Spleen (tissue), 11 donors: ENCODE data around the gene SYNJ1. TPM values are rescaled to one million over a fixed set of nuclear protein-coding genes. Genes with fewer than 3 reads are reported as not detected.
"Not testable (repeated sequence)": the region's sequence is repeated elsewhere in the genome, so short reads cannot be mapped to it uniquely, and the experiment has no call there.

Source experiments
- DNase-seq: peaks from one replicate; pipeline ENCODE4 v3.0.0-alpha.2; 2020
- H3K27ac ChIP-seq, 8 donors: fragments of 200-600 bp; sonication (generic) in 7 of 8; 1 replicate in 4 of 8; 2 replicates in 4 of 8; pipeline versions ENCODE4 v1.5.0 to v1.8.0; 2016 to 2021; ENCODE audit warnings: inconsistent platforms in 4 of 8, mild to moderate bottlenecking in 4 of 8, moderate library complexity in 1 of 8
- H3K27me3 ChIP-seq, 7 donors: fragments of 200-600 bp; sonication (generic) in 6 of 7; replicated peaks in 1 of 7; 1 replicate in 4 of 7; 2 replicates in 3 of 7; pipeline versions ENCODE4 v1.5.0 to v1.8.0; 2016 to 2021; ENCODE audit warnings: inconsistent platforms in 3 of 7, mild to moderate bottlenecking in 1 of 7
- H3K36me3 ChIP-seq, 6 donors: fragments of 200-600 bp; sonication (generic) in 5 of 6; 1 replicate in 4 of 6; 2 replicates in 2 of 6; pipeline versions ENCODE4 v1.5.0 to v1.8.0; 2016 to 2021; ENCODE audit warnings: inconsistent platforms in 2 of 6
- H3K4me1 ChIP-seq, 6 donors: fragments of 200-600 bp; sonication (generic) in 5 of 6; 1 replicate in 3 of 6; 2 replicates in 3 of 6; pipeline versions ENCODE4 v1.5.0 to v1.8.0; 2016 to 2021; ENCODE audit warnings: inconsistent platforms in 3 of 6
- H3K4me3 ChIP-seq, 8 donors: fragments of 200-600 bp; sonication (generic) in 7 of 8; 1 replicate in 4 of 8; 2 replicates in 4 of 8; pipeline versions ENCODE4 v1.5.0 to v1.8.0; 2016 to 2021; ENCODE audit warnings: inconsistent platforms in 4 of 8, mild to moderate bottlenecking in 4 of 8, moderate library complexity in 2 of 8
- H3K9me3 ChIP-seq, 8 donors: fragments of 200-600 bp; sonication (generic) in 7 of 8; 1 replicate in 4 of 8; 2 replicates in 4 of 8; pipeline versions ENCODE4 v1.5.0 to v1.8.0; 2016 to 2021; ENCODE audit warnings: inconsistent platforms in 4 of 8
- CTCF ChIP-seq, 11 experiments: fragments of 200-600 bp in 7 of 11; fragments of 450-650 bp in 4 of 11; sonication (generic) in 4 of 11; IDR thresholded peaks in 8 of 11; conservative IDR thresholded peaks in 3 of 11; 1 replicate in 7 of 11; 2 replicates in 4 of 11; pipeline versions ENCODE4 v1.4.0 to v1.8.0; 2016 to 2021; ENCODE audit warnings: antibody characterized with exemption in 11 of 11, inconsistent platforms in 4 of 11, mild to moderate bottlenecking in 1 of 11
- POLR2A ChIP-seq, 3 donors: fragments of 450-650 bp; IDR thresholded peaks; one replicate each; pipeline ENCODE4 v1.5.1; 2017; ENCODE audit warnings: antibody characterized with exemption in 3 of 3, mild to moderate bottlenecking in 1 of 3
- POLR2AphosphoS5 ChIP-seq, 3 donors: sonication (generic); formaldehyde crosslinking; IDR thresholded peaks; one replicate each; pipeline ENCODE4 v1.5.1; 2017; ENCODE audit warnings: antibody characterized with exemption in 3 of 3
- WGBS, 5 donors: extraction: QIAGEN DNeasy Blood & Tissue Kit in 3 of 5; methylation state at CpG; one replicate each; pipeline versions ENCODE4 v1.1.5 to v1.1.7; 2013 to 2018; 5-methylcytosine and 5-hydroxymethylcytosine counted together
- intact Hi-C: fragments of 100-400 bp; cut with DNase I; formaldehyde crosslinking; loops from one replicate; pipeline ENCODE4 v1.15.0; 2023; ENCODE audit warnings: low total_unique reads
- polyA plus RNA-seq, 3 donors: library from polyadenylated mRNA; stranded (reverse); fragments of 200-250 nt; gene quantifications; one replicate each; pipeline ENCODE4 v1.2.1, GENCODE V29; 2013
- total RNA-seq, 7 donors: library from RNA; depleted of rRNA in 3 of 7; stranded (reverse); fragments of >200 nt in 3 of 7; fragmentation: NEBNext Ultra II Directional in 4 of 7; extraction: Animal tissue kit (Norgen Biotek cat#: 25700) in 4 of 7; gene quantifications; one replicate each; pipeline versions ENCODE4 v1.1.0 to v1.2.1, GENCODE V29; 2016 to 2021
- donor health status: healthy with polysubstance abuse.
- donor health status: DM: no; HTN: no; CAD: no; lungs with moderate emphysema.
- donor health status: DM: no; HTN: no; CAD: no.
- donor health status: Bipolar disorder and iron deficiency.
- donor health status: healthy.
- donor health status: DM: no; HTN: no; CAD: no.
- donor health status: DM: yes; HTN: yes; CAD: no.

SYNJ1 gene
- total and polyA plus RNA-seq, 10 donors: 3.3 to 30.3 (median 18.7) TPM

- intact Hi-C loops: no loop called here
- no peaks in the 10 kb centered on the region for H3K9me3 ChIP-seq
- TF ChIP-seq POLR2AphosphoS5 (IDR thresholded peaks at IDR 0.05) (no peak), POLR2A (IDR thresholded peaks at IDR 0.05) (no peak), CTCF (IDR thresholded peaks at IDR 0.05 in 8 of 11, conservative IDR thresholded peaks at IDR 0.05 in 3 of 11) (no peak)
- no peaks in the 10 kb centered on the region for H3K27me3 ChIP-seq
- no peak overlapping the region for H3K4me3 ChIP-seq
- no peak for DNase-seq
- 73 to 86% (median 76%) methylated on average over 10 of the region's 10 CpGs for WGBS, 5 donors
- H3K27ac ChIP-seq: no peak overlapping the region
- H3K36me3 ChIP-seq: peaks cover 0 to 99% (median 66%) of the 10 kb centered on the region in 6 donors
- no peaks in the 10 kb centered on the region for H3K4me1 ChIP-seq
These were observed 85.8 kb downstream of the SYNJ1 start for GRCh38 chr21:32641710-32642698.

- Histone ChIP-seq H3K4me1 (no peaks in the 10 kb centered on the region), H3K36me3 (peaks cover 0 to 36% (median 19%) of the 10 kb centered on the region in 6 donors), H3K27ac (no peak overlapping the region), H3K9me3 (peaks cover 0 to 6% (median 2%) of the 10 kb centered on the region in 8 donors), H3K4me3 (no peak overlapping the region), H3K27me3 (peaks cover 0 to 5% (median 0%) of the 10 kb centered on the region in 7 donors)
- 90 to 98% (median 95%) methylated on average over 3 of the region's 3 CpGs for WGBS, 5 donors
- intact Hi-C loops: no loop called here
- TF ChIP-seq POLR2AphosphoS5 (IDR thresholded peaks at IDR 0.05): no peak
- TF ChIP-seq POLR2A (IDR thresholded peaks at IDR 0.05): no peak
- TF ChIP-seq CTCF (IDR thresholded peaks at IDR 0.05 in 8 of 11, conservative IDR thresholded peaks at IDR 0.05 in 3 of 11): no peak
- no peak for DNase-seq
These were observed 101.1 kb downstream of the SYNJ1 start for GRCh38 chr21:32626621-32627196.

- DNase-seq, H3K9me3 ChIP-seq, H3K36me3 ChIP-seq, intact Hi-C loops, H3K4me3 ChIP-seq, H3K27ac ChIP-seq, H3K4me1 ChIP-seq: not testable (repeated sequence)
- peaks cover 0 to 17% (median 0%) of the 10 kb centered on the region in 7 donors for H3K27me3 ChIP-seq
- 72 to 95% (median 78%) methylated on average over 6 of the region's 6 CpGs for WGBS, 5 donors
These were observed 109.6 kb downstream of the SYNJ1 start for GRCh38 chr21:32618218-32618617.

- 79 to 80% (median 79%) methylated on average over 16 of the region's 16 CpGs for WGBS, 5 donors
- Histone ChIP-seq H3K4me1 (peaks cover 0 to 37% (median 26%) of the 10 kb centered on the region in 6 donors), H3K27ac (peak overlapping the region in 7 of 8 donors; percentile 74 to 93 (median 88)), H3K36me3 (peaks cover 0 to 15% (median 10%) of the 10 kb centered on the region in 6 donors), H3K9me3 (no peaks in the 10 kb centered on the region), H3K27me3 (no peaks in the 10 kb centered on the region), H3K4me3 (peak overlapping the region; percentile 87 to 100 (median 97))
- no peak for DNase-seq
- no peak for TF ChIP-seq POLR2AphosphoS5 (IDR thresholded peaks at IDR 0.05)
- TF ChIP-seq CTCF (IDR thresholded peaks at IDR 0.05 in 8 of 11, conservative IDR thresholded peaks at IDR 0.05 in 3 of 11): no peak
- TF ChIP-seq POLR2A (IDR thresholded peaks at IDR 0.05): no peak
- intact Hi-C loops: no loop called here
These were observed 114.3 kb downstream of the SYNJ1 start for GRCh38 chr21:32613436-32614043.
